Cardiac fibroblast (primary cell): ENCODE measurements around the gene CRHR1.
A peak's percentile ranks its signal among the peaks of the same experiment; 100 is the strongest.

Experiments
- DNase-seq, 2 donors: peaks; one replicate each; pipeline versions ENCODE4 v3.0.0 to v3.0.0-alpha.2; 2010; ENCODE audit warnings: low read depth in 2 of 2
- H3K4me3 ChIP-seq, 2 donors: replicated peaks in 1 of 2; 1 replicate in 1 of 2; 2 replicates in 1 of 2; pipeline ENCODE4 v1.5.1; 2011; ENCODE audit warnings: low read depth in 2 of 2, low read length in 2 of 2, mild to moderate bottlenecking in 2 of 2, moderate library complexity in 1 of 2
- CTCF ChIP-seq: IDR thresholded peaks from one replicate; pipeline ENCODE4 v1.5.1; 2011; ENCODE audit warnings: low read depth, mild to moderate bottlenecking, low read length, inconsistent platforms

CRHR1 gene

GRCh38 chr17:45801421-45801820, 17.3 kb downstream of the CRHR1 start:
- TF ChIP-seq CTCF, result no peak
- DNase-seq, result no peak
- no peak overlapping the region for H3K4me3 ChIP-seq

- TF ChIP-seq CTCF, result no peak
- no peak for DNase-seq
Observed at GRCh38 chr17:45808845-45809244, 24.7 kb downstream of the CRHR1 start.

GRCh38 chr17:45809499-45809898, 25.4 kb downstream of the CRHR1 start:
- no peak overlapping the region for H3K4me3 ChIP-seq
- no peak for TF ChIP-seq CTCF
- DNase-seq, result no peak

More at GRCh38 chr17:45808845-45809244, 24.7 kb downstream of the CRHR1 start:
- no peak overlapping the region for H3K4me3 ChIP-seq

- peak; percentile 28 for TF ChIP-seq CTCF
- peak; percentile 5 to 17 for DNase-seq
- no peak overlapping the region for H3K4me3 ChIP-seq
Observed at GRCh38 chr17:45812102-45812501, 28.0 kb downstream of the CRHR1 start.

- H3K4me3 ChIP-seq, result no peak overlapping the region
- peak in 1 of 2 donors; percentile 3 for DNase-seq
- TF ChIP-seq CTCF, result peak; percentile 13
Observed at GRCh38 chr17:45813048-45813725, 29.1 kb downstream of the CRHR1 start.

GRCh38 chr17:45814622-45815606, 30.8 kb downstream of the CRHR1 start:
- no peak for TF ChIP-seq CTCF
- no peak overlapping the region for H3K4me3 ChIP-seq
- no peak for DNase-seq
